Heart right ventricle (tissue), 16 donors: ENCODE data around the gene NR2C1. TPM values are rescaled to one million over a fixed set of nuclear protein-coding genes. Genes with fewer than 3 reads are reported as not detected.
"Not testable (repeated sequence)": the region's sequence is repeated elsewhere in the genome, so short reads cannot be mapped to it uniquely, and the experiment has no call there.

ENCODE experiments used
- ATAC-seq, 8 donors: fragments of 200-7000 bp; cut with Tn5 transposase; one replicate each; pipeline ENCODE4 v1.9.1; 2020; ENCODE audit warnings: mild to moderate bottlenecking in 8 of 8, moderate library complexity in 8 of 8, moderate number of reproducible peaks in 1 of 8
- DNase-seq, 2 donors: peaks; one replicate each; pipeline ENCODE4 v3.0.0-alpha.2; 2020
- H3K27ac ChIP-seq, 10 donors: fragments of 200-600 bp; sonication (generic) in 2 of 10; one replicate each; pipeline versions ENCODE4 v1.5.0 to v1.8.0; 2020 to 2022; ENCODE audit warnings: mild to moderate bottlenecking in 3 of 10
- H3K27me3 ChIP-seq, 7 donors: fragments of 200-600 bp; one replicate each; pipeline ENCODE4 v1.8.0; 2021 to 2022; ENCODE audit warnings: mild to moderate bottlenecking in 2 of 7
- H3K36me3 ChIP-seq, 9 donors: fragments of 200-600 bp; sonication (generic) in 1 of 9; one replicate each; pipeline versions ENCODE4 v1.5.0 to v1.8.0; 2020 to 2022; ENCODE audit warnings: mild to moderate bottlenecking in 2 of 9
- H3K4me1 ChIP-seq, 9 donors: fragments of 200-600 bp; sonication (generic) in 1 of 9; one replicate each; pipeline versions ENCODE4 v1.5.0 to v1.8.0; 2020 to 2022; ENCODE audit warnings: mild to moderate bottlenecking in 4 of 9
- H3K4me3 ChIP-seq, 10 donors: fragments of 200-600 bp; sonication (generic) in 2 of 10; one replicate each; pipeline versions ENCODE4 v1.5.0 to v1.8.0; 2020 to 2022; ENCODE audit warnings: mild to moderate bottlenecking in 7 of 10, moderate library complexity in 2 of 10
- H3K9me3 ChIP-seq, 11 donors: fragments of 200-600 bp in 10 of 11; sonication (generic) in 2 of 11; one replicate each; pipeline versions ENCODE4 v1.5.0 to v1.8.0; 2013 to 2022; ENCODE audit warnings: mild to moderate bottlenecking in 2 of 11, control low read depth in 1 of 11, moderate library complexity in 1 of 11
- CTCF ChIP-seq, 9 donors: fragments of 200-600 bp; sonication (generic) in 2 of 9; IDR thresholded peaks; one replicate each; pipeline versions ENCODE4 v1.5.0 to v1.8.0; 2021 to 2022; ENCODE audit warnings: antibody characterized with exemption in 9 of 9, mild to moderate bottlenecking in 5 of 9, moderate library complexity in 1 of 9
- WGBS, 2 donors: extraction: QIAGEN DNeasy Blood & Tissue Kit; methylation state at CpG; one replicate each; pipeline ENCODE4 v1.1.7; 2013; ENCODE audit warnings: inconsistent platforms in 1 of 2; 5-methylcytosine and 5-hydroxymethylcytosine counted together
- intact Hi-C, 10 donors: fragments of 100-400 bp; cut with DNase I; formaldehyde crosslinking; loops; one replicate each; pipeline versions ENCODE4 v1.11.1 to v1.14.2; 2022
- polyA plus RNA-seq, 2 donors: library from polyadenylated mRNA; stranded (reverse); fragments of 200-250 nt; gene quantifications; one replicate each; pipeline ENCODE4 v1.2.3, GENCODE V29; 2013
- total RNA-seq, 10 donors: library from RNA; stranded (reverse); fragmentation: NEBNext Ultra II Directional in 3 of 10; extraction: Animal tissue kit (Norgen Biotek cat#: 25700) in 3 of 10; gene quantifications; one replicate each; pipeline versions ENCODE4 v1.2.1 to v1.2.4, GENCODE V29; 2021 to 2023
- donor health status: Arrhythmogenic right ventricular cardiomyopathy.
- donor health status: ischemic (EF 13 %, LVEDD 7.1; RV severe dilation, severe dysfunction).
- donor health status: healthy with polysubstance abuse.
- donor health status: DM: no; HTN: yes; CAD: no.
- donor health status: DM: no; HTN: no; CAD: no.
- donor health status: ischemic (EF 25% LVEDD 6.9; RV normal size, moderate dysfunction).
- donor health status: ischemic (EF 25% LVEDD 5.7; RV mildly dilated, moderate dysfunction).
- donor health status: healthy.
- donor health status: DM: yes; HTN: yes; CAD: no.
- donor health status: Ischemic cardiomyopathy.
- donor health status: ischemic (EF 35%, LVEDD 5.7; RV mildly dilated, moderate dysfunction).
- donor health status: nonischemic (EF 11% LVEDD 7.7; RV severe dilation, severe dysfunction).
- donor health status: DM: yes; HTN: yes; CAD: no.
- donor health status: PGD.
- donor health status: ischemic (EF 29% LVEDD 5.4; RV normal size, mild dysfunction).
- donor health status: nonischemic (EF 23%, LVEDD 6.1; RV moderate dilation, normal function).

Gene NR2C1
- total and polyA plus RNA-seq, 12 donors: 11.3 to 189 (median 38.3) TPM

DNA sequence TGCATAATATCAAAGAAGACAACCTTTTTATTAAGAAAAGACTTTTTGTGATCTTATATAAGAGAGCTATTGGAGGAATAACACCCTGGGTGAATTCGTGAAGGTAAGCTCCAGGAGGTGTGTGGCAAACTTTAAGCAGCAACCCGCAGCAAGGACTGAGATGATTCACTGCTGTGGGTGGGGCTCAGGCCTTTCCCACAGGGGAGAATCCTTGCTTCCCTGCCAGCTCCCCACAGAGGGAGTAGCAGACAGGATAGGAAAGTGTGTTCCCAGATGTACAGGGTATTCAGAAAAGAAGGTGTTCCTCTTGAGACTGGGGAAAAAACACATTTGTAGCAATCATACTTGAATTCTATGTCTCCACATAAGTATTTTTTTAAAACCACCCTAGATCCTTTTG, 79.1 kb downstream of the NR2C1 start:
- intact Hi-C loops: no loop called here
- Histone ChIP-seq H3K36me3 (peaks cover 0 to 69% (median 17%) of the 10 kb centered on the region in 9 donors), H3K9me3 (no peaks in the 10 kb centered on the region), H3K27ac (no peak overlapping the region), H3K27me3 (no peaks in the 10 kb centered on the region), H3K4me3 (no peak overlapping the region), H3K4me1 (peaks cover 0 to 19% (median 8%) of the 10 kb centered on the region in 9 donors)
- WGBS, 2 donors: 67 to 74% methylated on average over 2 of the region's 2 CpGs
- TF ChIP-seq CTCF (IDR thresholded peaks at IDR 0.05): no peak
- ATAC-seq: peak in 2 of 8 donors; percentile 31 to 56
- no peak for DNase-seq

GRCh38 chr12:94993855-94994254, 79.6 kb downstream of the NR2C1 start:
- H3K4me3 ChIP-seq, H3K27me3 ChIP-seq, intact Hi-C loops, DNase-seq, H3K9me3 ChIP-seq, ATAC-seq, H3K27ac ChIP-seq: not testable (repeated sequence)
- Histone ChIP-seq H3K4me1 (peaks cover 0 to 17% (median 4%) of the 10 kb centered on the region in 9 donors), H3K36me3 (peaks cover 0 to 70% (median 17%) of the 10 kb centered on the region in 9 donors)
- WGBS, 2 donors: 64 to 78% methylated on average over 3 of the region's 3 CpGs

GRCh38 chr12:94990222-94990621, 83.2 kb downstream of the NR2C1 start:
- Histone ChIP-seq H3K4me3 (no peak overlapping the region), H3K36me3 (peaks cover 0 to 77% (median 19%) of the 10 kb centered on the region in 9 donors), H3K27ac (no peak overlapping the region), H3K9me3 (no peaks in the 10 kb centered on the region), H3K27me3 (no peaks in the 10 kb centered on the region), H3K4me1 (peaks cover 0 to 20% (median 0%) of the 10 kb centered on the region in 9 donors)
- TF ChIP-seq CTCF (IDR thresholded peaks at IDR 0.05): no peak
- 88% methylated on average over 3 of the region's 3 CpGs for whole genome bisulfite sequencing, 2 donors
- no peak for DNase-seq
- no peak for ATAC-seq
- intact Hi-C loops: no loop called here

- intact Hi-C loops: loop anchor here in 1 of 10 donors (10.0 kb wide), 1 partner anchor 444 kb away; no protein-coding TSS in a partner anchor
- H3K9me3 ChIP-seq: no peaks in the 10 kb centered on the region
Observed at GRCh38 chr12:94988471-94988870, 84.9 kb downstream of the NR2C1 start.

More at GRCh38 chr12:94988471-94988870, 84.9 kb downstream of the NR2C1 start:
- peaks cover 0 to 67% (median 26%) of the 10 kb centered on the region in 9 donors for H3K36me3 ChIP-seq
- TF ChIP-seq CTCF (IDR thresholded peaks at IDR 0.05): no peak
- peaks cover 0 to 12% (median 0%) of the 10 kb centered on the region in 9 donors for H3K4me1 ChIP-seq
- DNase-seq (no peak), ATAC-seq (no peak)
- no peak overlapping the region for H3K4me3 ChIP-seq
- no peaks in the 10 kb centered on the region for H3K27me3 ChIP-seq
- no peak overlapping the region for H3K27ac ChIP-seq
- 62 to 73% methylated on average over 6 of the region's 6 CpGs for WGBS, 2 donors
